ENCODE measurements around the gene PRSS12.

The PRSS12 gene

DNA sequence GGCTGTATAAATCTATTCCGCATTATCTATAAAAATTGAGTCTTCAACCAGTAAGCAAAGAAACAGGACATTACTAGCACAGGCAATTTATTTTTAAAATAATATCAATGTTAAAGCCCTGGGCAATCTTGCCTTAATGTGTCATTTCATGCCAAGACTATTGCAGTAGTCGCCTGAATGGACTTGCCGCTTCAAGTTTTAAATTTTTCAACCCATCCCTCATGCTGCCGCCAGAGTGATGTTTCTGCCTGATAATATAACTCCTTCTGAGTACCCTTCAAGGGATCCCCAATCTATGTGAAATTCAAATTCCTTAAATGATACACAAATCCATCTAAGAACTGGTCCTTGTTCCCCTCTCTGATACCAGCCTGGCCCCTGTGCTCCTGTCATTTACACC, 66.9 kb downstream of the PRSS12 start:
- Histone ChIP-seq H3K9me3 (ENCODE audit: insufficient read depth, low read length) (no peaks in the 10 kb centered on the region), H3K36me3 (ENCODE audit: insufficient read depth, insufficient read length, low read length) (peaks cover 17% of the 10 kb centered on the region)

DNA sequence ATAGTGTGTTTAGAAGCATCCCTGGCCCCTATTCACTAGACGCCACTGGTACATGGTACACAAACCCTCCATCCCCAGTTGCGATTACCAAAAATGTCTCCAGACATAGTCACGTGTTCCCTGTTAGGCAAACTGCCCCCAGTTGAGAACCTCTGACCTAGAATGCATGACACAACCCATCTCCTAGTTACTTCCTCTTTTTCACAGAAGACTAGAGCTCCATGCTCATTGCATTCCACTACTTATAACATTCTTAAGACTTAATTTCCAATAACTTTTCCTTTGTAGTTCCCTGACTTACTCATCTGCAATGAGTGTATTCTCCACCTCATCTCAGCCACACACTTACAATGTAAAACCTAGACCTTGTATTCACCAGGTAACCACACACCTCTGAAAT, 68.6 kb downstream of the PRSS12 start:
- no peak for TF ChIP-seq YY1 (IDR thresholded peaks at IDR 0.05; ENCODE audit: insufficient read depth, insufficient read length)
- no peak for TF ChIP-seq SUZ12 (IDR thresholded peaks at IDR 0.05; ENCODE audit: extremely low read depth, insufficient read depth, insufficient read length)
- no peak for TF ChIP-seq ZNF274 (IDR thresholded peaks at IDR 0.05; ENCODE audit: low read depth, low read length)
- H3K9me3 ChIP-seq (ENCODE audit: insufficient read depth, low read length) = no peaks in the 10 kb centered on the region
- no peak for DNase-seq (ENCODE audit: low read depth, low spot score)
- no peak overlapping the region for H3K4me3 ChIP-seq (ENCODE audit: insufficient read length, low read depth)
- peaks cover 35% of the 10 kb centered on the region for H3K36me3 ChIP-seq (ENCODE audit: insufficient read depth, insufficient read length, low read length)
- no peak overlapping the region for H3K9ac ChIP-seq (ENCODE audit: insufficient read length, low read depth)
- no peaks in the 10 kb centered on the region for H3K4me1 ChIP-seq (ENCODE audit: insufficient read depth, insufficient read length)
- no peaks in the 10 kb centered on the region for H3K27me3 ChIP-seq (ENCODE audit: insufficient read depth, insufficient read length)

More for the DNA sequence above, 66.9 kb downstream of the PRSS12 start:
- no peaks in the 10 kb centered on the region for H3K27me3 ChIP-seq (ENCODE audit: insufficient read depth, insufficient read length)
- no peak for TF ChIP-seq ZNF274 (IDR thresholded peaks at IDR 0.05; ENCODE audit: low read depth, low read length)
- TF ChIP-seq SUZ12 (IDR thresholded peaks at IDR 0.05; ENCODE audit: extremely low read depth, insufficient read depth, insufficient read length) = no peak
- TF ChIP-seq YY1 (IDR thresholded peaks at IDR 0.05; ENCODE audit: insufficient read depth, insufficient read length) = no peak
- H3K4me3 ChIP-seq (ENCODE audit: insufficient read length, low read depth) = no peak overlapping the region
- H3K4me1 ChIP-seq (ENCODE audit: insufficient read depth, insufficient read length) = no peaks in the 10 kb centered on the region
- no peak overlapping the region for H3K9ac ChIP-seq (ENCODE audit: insufficient read length, low read depth)
- DNase-seq (ENCODE audit: low read depth, low spot score) = no peak

DNA sequence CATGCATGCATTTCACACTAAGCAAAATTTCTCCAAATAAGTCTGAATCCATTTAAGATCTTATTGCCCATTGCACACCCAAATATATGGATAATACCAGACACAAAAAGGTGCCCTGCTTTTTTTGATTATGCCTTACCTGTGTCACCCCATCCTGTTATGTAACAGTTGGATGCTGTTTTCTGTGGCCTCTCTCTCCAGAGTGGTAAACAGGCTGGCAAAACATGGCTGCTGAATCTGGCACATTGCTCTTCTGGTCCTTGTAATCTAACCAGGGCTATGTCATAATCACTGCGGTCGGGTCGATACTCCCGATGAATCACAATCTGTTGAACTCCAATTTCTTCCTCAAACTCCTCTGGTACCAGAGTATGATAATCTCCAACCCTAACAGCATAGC, 70.1 kb downstream of the PRSS12 start:
- no peak for DNase-seq (ENCODE audit: low read depth, low spot score)
- no peak overlapping the region for H3K9ac ChIP-seq (ENCODE audit: insufficient read length, low read depth)
- peaks cover 41% of the 10 kb centered on the region for H3K36me3 ChIP-seq (ENCODE audit: insufficient read depth, insufficient read length, low read length)
- TF ChIP-seq ZNF274 (IDR thresholded peaks at IDR 0.05; ENCODE audit: low read depth, low read length) (no peak), SUZ12 (IDR thresholded peaks at IDR 0.05; ENCODE audit: extremely low read depth, insufficient read depth, insufficient read length) (no peak), YY1 (IDR thresholded peaks at IDR 0.05; ENCODE audit: insufficient read depth, insufficient read length) (no peak)
- no peaks in the 10 kb centered on the region for H3K4me1 ChIP-seq (ENCODE audit: insufficient read depth, insufficient read length)
- no peaks in the 10 kb centered on the region for H3K9me3 ChIP-seq (ENCODE audit: insufficient read depth, low read length)
- no peak overlapping the region for H3K4me3 ChIP-seq (ENCODE audit: insufficient read length, low read depth)
- no peaks in the 10 kb centered on the region for H3K27me3 ChIP-seq (ENCODE audit: insufficient read depth, insufficient read length)

DNA sequence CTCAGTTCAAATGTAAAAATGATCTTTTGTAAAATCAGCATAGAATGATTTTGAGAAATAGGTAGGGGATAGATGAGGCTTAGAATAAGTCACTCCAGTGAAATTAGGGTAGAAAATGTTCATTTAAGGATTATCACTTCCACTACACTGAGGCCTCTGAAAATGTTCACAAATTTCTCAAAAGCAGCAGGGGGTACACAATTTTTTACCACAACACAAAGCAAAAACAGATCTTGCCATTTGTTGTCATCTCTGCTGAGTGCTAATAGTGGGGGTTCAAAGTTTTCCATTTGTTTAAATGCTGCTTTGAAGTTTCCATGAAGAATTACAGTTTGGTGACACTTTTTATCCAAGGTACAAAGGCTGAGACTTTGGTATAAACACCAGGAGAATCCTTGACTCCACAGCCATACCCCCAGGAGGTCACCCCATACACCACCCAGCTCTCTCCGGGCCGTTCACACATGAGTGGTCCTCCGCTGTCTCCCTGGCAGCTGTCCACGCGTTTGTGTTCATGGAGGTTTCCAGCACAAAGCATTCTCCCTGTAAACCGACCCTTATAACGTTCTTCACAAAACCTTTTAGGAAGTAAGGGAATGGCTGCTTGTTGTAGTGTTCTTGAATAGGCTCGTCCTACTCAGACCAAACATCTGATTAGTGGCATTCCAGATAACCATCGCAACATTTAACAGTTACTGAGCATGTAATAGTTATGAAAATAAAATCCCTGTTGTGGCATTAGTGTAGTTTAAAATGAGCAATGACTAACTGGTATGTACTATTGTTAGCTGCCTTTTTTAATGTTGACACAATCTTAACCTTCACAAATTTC, 71.0 kb downstream of the PRSS12 start:
- Histone ChIP-seq H3K36me3 (ENCODE audit: insufficient read depth, insufficient read length, low read length) (peaks cover 41% of the 10 kb centered on the region), H3K4me3 (ENCODE audit: insufficient read length, low read depth) (no peak overlapping the region), H3K27me3 (ENCODE audit: insufficient read depth, insufficient read length) (no peaks in the 10 kb centered on the region), H3K4me1 (ENCODE audit: insufficient read depth, insufficient read length) (no peaks in the 10 kb centered on the region), H3K9ac (ENCODE audit: insufficient read length, low read depth) (no peak overlapping the region), H3K9me3 (ENCODE audit: insufficient read depth, low read length) (no peaks in the 10 kb centered on the region)
- TF ChIP-seq SUZ12 (IDR thresholded peaks at IDR 0.05; ENCODE audit: extremely low read depth, insufficient read depth, insufficient read length) (no peak), ZNF274 (IDR thresholded peaks at IDR 0.05; ENCODE audit: low read depth, low read length) (no peak)
- DNase-seq (ENCODE audit: low read depth, low spot score) = no peak

DNA sequence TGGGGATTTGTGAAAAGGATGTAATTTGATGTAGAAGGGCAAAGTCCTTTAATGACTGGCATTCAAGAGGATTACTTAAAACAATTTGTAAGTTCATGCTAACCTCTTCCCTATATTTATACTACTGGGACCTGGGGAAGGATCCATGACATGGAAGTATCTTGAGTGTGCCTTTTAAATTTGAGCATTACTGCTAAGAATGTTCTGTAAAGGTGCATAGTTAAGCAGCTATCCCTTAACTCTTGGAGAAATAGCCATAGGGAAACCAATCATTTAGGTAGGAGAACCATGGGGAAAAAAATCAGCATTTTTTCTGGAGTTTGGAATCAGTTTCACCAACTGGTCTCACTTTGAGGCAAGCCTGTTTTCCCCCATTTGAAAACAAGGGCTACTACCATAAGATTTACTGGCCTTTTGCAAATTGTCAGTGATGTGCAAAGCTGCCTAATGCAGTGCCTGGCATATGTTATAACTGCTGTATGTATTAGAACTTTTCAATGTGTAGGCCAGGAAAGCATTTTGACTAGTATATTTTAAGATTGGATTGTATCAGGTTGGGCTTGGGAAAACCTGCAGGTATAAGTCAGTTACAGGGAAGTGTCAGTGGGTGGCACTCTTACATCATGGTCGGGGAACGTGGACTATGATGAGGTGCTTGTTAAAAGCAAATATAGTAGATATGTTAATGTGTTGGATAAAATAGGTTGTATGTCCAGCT, 72.1 kb downstream of the PRSS12 start:
- Histone ChIP-seq H3K9ac (ENCODE audit: insufficient read length, low read depth) (peak overlapping the region; percentile 99), H3K36me3 (ENCODE audit: insufficient read depth, insufficient read length, low read length) (peaks cover 36% of the 10 kb centered on the region), H3K4me3 (ENCODE audit: insufficient read length, low read depth) (peak overlapping the region; percentile 93), H3K9me3 (ENCODE audit: insufficient read depth, low read length) (no peaks in the 10 kb centered on the region; the same call in 1 of the 2 replicates), H3K4me1 (ENCODE audit: insufficient read depth, insufficient read length) (no peaks in the 10 kb centered on the region), H3K27me3 (ENCODE audit: insufficient read depth, insufficient read length) (no peaks in the 10 kb centered on the region)
- TF ChIP-seq ZNF274 (IDR thresholded peaks at IDR 0.05; ENCODE audit: low read depth, low read length) (no peak), SUZ12 (IDR thresholded peaks at IDR 0.05; ENCODE audit: extremely low read depth, insufficient read depth, insufficient read length) (no peak), YY1 (IDR thresholded peaks at IDR 0.05; ENCODE audit: insufficient read depth, insufficient read length) (no peak)
- peak; percentile 40 for DNase-seq (ENCODE audit: low read depth, low spot score)

DNA sequence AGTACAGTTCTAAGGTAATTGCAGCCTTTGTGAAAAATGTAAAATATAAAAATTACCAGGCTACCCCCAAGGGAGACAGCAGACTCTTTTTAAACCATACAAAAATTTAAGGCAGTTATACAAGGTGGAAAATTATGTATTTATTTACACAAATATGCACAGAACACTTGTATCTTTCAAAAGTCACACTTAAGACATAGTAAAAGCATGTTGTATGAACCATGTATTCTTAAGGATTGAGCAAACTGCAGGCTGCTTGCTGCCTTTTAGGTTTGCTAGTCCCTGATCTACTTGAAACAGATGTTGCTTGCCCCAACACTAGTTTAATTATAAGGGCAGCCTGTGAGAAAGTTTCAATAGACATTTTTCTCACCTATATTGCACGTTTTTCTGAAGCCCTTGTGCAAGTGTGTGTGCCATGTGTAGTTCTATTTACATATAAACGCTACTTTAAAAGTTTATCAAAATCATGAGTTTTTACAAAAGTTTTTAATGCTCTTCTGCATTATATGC, 72.8 kb downstream of the PRSS12 start:
- peak overlapping the region; percentile 99 for H3K9ac ChIP-seq (ENCODE audit: insufficient read length, low read depth)
- no peak for DNase-seq (ENCODE audit: low read depth, low spot score)
- no peaks in the 10 kb centered on the region for H3K27me3 ChIP-seq (ENCODE audit: insufficient read depth, insufficient read length)
- TF ChIP-seq ZNF274 (IDR thresholded peaks at IDR 0.05; ENCODE audit: low read depth, low read length) (no peak), SUZ12 (IDR thresholded peaks at IDR 0.05; ENCODE audit: extremely low read depth, insufficient read depth, insufficient read length) (no peak)
- peaks cover 36% of the 10 kb centered on the region for H3K36me3 ChIP-seq (ENCODE audit: insufficient read depth, insufficient read length, low read length)
- no peaks in the 10 kb centered on the region for H3K4me1 ChIP-seq (ENCODE audit: insufficient read depth, insufficient read length)
- H3K4me3 ChIP-seq (ENCODE audit: insufficient read length, low read depth) = peak overlapping the region; percentile 93
- H3K9me3 ChIP-seq (ENCODE audit: insufficient read depth, low read length) = no peaks in the 10 kb centered on the region; the same call in 1 of the 2 replicates

DNA sequence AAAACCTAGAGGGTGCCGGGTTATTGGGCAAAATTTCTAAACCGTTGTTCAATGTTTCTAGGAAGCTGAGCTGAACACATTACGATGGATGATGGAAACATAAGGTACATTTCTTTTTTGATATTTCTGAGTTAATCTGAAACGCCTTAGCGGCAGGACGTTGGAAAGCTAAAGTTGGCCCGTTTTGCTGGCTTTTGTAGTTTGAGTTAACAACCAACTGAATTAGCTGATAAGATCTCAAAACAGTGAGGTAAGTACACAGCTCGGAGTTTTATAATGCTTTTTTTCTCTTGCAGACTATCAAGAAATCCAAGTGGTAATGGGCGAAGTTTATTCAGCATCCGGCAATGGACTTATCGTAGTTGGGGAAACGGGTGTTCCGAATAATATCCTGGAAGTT, 73.5 kb downstream of the PRSS12 start:
- Histone ChIP-seq H3K4me1 (ENCODE audit: insufficient read depth, insufficient read length) (no peaks in the 10 kb centered on the region), H3K9me3 (ENCODE audit: insufficient read depth, low read length) (no peaks in the 10 kb centered on the region; the same call in 1 of the 2 replicates), H3K27me3 (ENCODE audit: insufficient read depth, insufficient read length) (no peaks in the 10 kb centered on the region), H3K9ac (ENCODE audit: insufficient read length, low read depth) (peak overlapping the region; percentile 99), H3K4me3 (ENCODE audit: insufficient read length, low read depth) (peak overlapping the region; percentile 93), H3K36me3 (ENCODE audit: insufficient read depth, insufficient read length, low read length) (peaks cover 36% of the 10 kb centered on the region)
- TF ChIP-seq YY1 (IDR thresholded peaks at IDR 0.05; ENCODE audit: insufficient read depth, insufficient read length) = no peak
- no peak for TF ChIP-seq ZNF274 (IDR thresholded peaks at IDR 0.05; ENCODE audit: low read depth, low read length)
- no peak for DNase-seq (ENCODE audit: low read depth, low spot score)
